ENCODE data around the gene ADD2.
"Not testable (repeated sequence)": the region's sequence is repeated elsewhere in the genome, so short reads cannot be mapped to it uniquely, and the experiment has no call there.

ADD2 gene

GRCh38 chr2:70750320-70750719 is 17.7 kb downstream of the ADD2 start:
- DNase-seq, result no peak

- no peak for DNase-seq
These were observed 19.8 kb downstream of the ADD2 start for GRCh38 chr2:70748002-70748784.

- DNase-seq, result no peak
These were observed 20.7 kb downstream of the ADD2 start for GRCh38 chr2:70747284-70747683.

- DNase-seq, result no peak
These were observed 21.7 kb downstream of the ADD2 start for GRCh38 chr2:70746094-70746974.

- no peak for DNase-seq
These were observed 22.6 kb downstream of the ADD2 start for GRCh38 chr2:70745276-70745825.

- DNase-seq, result no peak
These were observed 23.6 kb downstream of the ADD2 start for GRCh38 chr2:70744397-70744796.

GRCh38 chr2:70743677-70744076 is 24.3 kb downstream of the ADD2 start:
- DNase-seq, result no peak

- DNase-seq, result no peak
These were observed 24.9 kb downstream of the ADD2 start for GRCh38 chr2:70743068-70743467.

GRCh38 chr2:70739492-70739891 is 28.5 kb downstream of the ADD2 start:
- DNase-seq, result not testable (repeated sequence)

GRCh38 chr2:70738159-70738558 is 29.8 kb downstream of the ADD2 start:
- DNase-seq, result no peak

- DNase-seq, result no peak
These were observed 32.9 kb downstream of the ADD2 start for GRCh38 chr2:70735071-70735470.

GRCh38 chr2:70733646-70734180 is 34.3 kb downstream of the ADD2 start:
- DNase-seq, result no peak

- DNase-seq, result no peak
These were observed 35.0 kb downstream of the ADD2 start for GRCh38 chr2:70732766-70733645.

- no peak for DNase-seq
These were observed 37.3 kb downstream of the ADD2 start for GRCh38 chr2:70730730-70731129.

- no peak for DNase-seq
These were observed 38.4 kb downstream of the ADD2 start for GRCh38 chr2:70729647-70730046.

- no peak for DNase-seq
These were observed 39.9 kb downstream of the ADD2 start for GRCh38 chr2:70728128-70728527.

GRCh38 chr2:70726947-70727725 is 40.9 kb downstream of the ADD2 start:
- DNase-seq, result no peak

- no peak for DNase-seq
These were observed 42.5 kb downstream of the ADD2 start for GRCh38 chr2:70725505-70725904.

- DNase-seq, result no peak
These were observed 43.6 kb downstream of the ADD2 start for GRCh38 chr2:70724366-70724765.

GRCh38 chr2:70723286-70723885 is 44.6 kb downstream of the ADD2 start:
- DNase-seq, result no peak

- no peak for DNase-seq
These were observed 47.9 kb downstream of the ADD2 start for GRCh38 chr2:70720124-70720523.

Data from stimulated activated CD4-positive, alpha-beta T cell treated with anti-CD3 and anti-CD28 coated beads, Interleukin-2, amount 100 ng/mL, for 24 hours (primary cell).